GM18861 (cell line): ENCODE measurements around the gene RPA3.

Experiments
- ATAC-seq: cut with Tn5 transposase; IDR thresholded peaks from one replicate; pipeline ENCODE4 v1.9.1; 2021; ENCODE audit not compliant: unreplicated experiment

RPA3 gene

DNA sequence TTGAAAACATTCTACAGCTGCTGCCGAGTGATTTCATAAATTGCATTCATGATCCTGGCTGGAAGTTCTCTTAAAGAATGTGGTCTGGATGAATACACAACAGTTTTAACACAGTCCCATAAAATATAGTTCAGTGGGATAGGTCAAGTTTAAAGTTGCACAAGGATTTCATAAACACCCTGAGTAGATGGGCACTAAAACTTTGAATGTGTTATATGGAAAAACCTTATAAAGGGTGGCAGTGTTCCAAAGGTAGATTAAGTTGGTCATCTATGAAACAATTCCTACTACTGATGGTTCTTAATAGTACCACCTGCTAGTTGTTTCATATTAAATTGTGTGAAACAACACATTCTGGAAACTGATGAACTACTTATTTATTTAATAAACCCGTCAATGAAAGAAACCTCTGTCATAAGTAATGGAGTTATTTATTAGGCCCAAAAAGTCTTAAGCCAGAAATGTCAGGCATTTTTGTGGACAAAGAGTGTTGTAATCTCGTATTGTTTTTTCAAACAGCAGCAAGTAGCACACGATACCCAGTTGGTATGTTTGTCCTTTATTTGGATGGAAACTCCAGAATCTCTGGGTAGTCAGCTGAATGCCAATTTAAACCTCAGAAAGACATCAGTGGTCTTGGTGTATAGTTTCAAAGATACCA, 14.3 kb upstream of the RPA3 start:
- ATAC-seq, result no peak

DNA sequence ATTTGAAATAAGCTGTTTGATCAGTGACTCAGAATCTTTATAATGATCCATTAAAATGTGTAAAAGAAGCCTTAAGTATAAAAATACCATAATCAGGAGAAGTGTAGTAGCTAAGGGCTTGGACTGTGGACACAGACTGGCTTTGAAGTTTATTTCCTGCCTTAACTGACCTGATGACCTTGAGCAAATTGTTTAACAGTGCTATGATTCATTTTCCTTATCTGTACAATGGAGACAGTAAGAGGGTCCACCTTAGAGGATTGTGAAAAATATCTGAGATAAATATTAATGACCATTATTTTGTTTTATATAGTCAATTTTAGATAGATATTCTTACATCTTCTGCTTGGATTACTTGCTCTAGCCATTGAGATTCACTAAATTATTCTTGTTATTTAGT, 13.3 kb upstream of the RPA3 start:
- ATAC-seq, result no peak

DNA sequence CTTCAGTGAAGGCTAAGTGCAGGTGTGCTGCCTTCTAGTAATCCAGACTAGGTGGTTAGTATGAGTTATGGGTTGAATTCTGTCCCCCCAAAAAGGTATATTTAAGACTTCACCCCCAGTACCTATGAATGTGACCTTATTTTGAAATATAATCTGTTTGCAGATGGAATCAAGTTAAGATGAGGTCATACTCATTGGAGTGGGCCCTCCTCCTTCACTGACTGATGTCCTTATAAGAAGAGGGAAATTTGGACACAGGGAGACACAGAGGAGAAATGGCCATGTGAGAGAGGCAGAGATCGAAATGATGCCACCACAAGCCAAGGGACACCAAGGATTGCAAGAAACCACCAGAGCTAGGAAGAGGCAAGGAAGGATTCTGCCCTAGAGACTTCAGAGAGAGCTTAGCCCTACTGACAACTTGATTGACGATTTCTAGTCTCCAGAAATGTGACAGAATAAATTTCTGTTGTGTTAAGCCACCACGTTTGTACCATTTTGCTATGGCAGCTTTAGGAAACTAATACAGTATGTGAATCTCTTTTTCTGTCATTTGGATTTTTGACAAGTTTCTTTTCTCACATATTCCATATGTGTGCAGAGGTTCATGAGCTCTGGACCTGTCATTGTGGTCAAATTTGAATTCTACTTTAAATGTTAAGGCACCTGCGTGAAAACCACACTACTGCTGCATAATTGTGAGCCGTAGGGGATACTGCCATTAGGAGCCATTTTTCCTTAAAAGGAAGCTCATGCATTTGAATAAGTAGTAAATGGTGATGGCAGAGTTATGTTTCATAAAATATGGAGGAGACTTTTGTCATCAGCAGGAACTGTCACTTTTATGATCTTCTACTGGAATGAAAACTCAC, 2.6 kb upstream of the RPA3 start:
- ATAC-seq, result no peak

DNA sequence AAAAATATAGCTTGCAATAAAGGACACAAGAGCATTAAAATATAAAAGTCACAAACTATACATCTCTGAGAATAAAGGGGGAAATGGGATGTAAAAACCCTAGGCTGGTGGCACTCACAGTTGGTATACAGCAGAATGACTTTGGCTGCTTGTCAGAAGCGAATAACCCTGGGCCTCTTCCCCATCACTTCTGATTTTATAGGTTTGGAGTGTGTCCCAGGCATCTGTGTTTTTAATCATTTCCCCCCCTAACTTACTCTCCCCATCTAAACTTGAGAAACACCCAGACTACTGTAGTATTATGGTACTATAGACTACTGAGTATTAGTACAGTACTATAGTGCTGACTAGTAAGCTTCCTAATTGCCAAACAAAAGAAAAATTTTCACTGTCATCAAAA, 1.8 kb upstream of the RPA3 start:
- ATAC-seq, result no peak

- peak; percentile 97 for ATAC-seq
Observed at GRCh38 chr7:7719236-7719635, 829 bp upstream of the RPA3 start.

DNA sequence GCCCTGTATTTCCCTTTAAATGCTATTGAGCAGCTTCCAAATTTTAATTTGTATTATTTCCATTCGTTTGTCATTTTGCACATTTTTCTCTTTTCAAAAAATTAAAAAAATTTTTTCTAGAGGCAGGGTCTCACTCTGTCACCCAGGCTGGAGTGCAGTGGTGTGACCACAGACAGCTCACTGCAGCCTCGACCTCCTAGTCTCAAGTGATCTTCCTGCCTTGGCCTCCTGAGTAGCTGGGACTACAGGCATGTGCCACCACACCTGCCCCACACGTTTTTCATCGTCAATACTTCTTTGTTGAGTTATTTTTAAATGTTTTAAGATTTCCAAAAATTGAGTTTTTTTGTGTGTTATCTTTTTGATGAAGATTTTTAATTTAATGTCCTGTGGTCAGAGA, 4.7 kb downstream of the RPA3 start:
- no peak for ATAC-seq

DNA sequence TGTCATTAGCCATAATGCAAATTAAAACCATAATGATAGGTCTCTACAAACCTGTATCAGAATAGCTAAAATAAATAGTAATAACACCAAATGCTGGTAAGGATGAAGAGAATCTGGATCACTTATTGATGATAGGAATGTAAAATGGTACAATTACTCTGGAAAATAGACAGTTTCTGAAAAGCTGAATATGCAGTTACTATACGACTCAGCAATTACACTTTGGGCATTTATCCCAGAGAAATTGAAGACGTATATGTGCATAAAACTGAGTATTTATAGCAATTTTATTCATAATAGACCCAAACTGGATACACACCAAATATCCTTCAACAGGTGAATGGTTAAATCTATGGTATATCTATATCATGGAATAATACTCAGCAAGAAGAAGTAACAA, 7.9 kb downstream of the RPA3 start:
- ATAC-seq, result no peak

DNA sequence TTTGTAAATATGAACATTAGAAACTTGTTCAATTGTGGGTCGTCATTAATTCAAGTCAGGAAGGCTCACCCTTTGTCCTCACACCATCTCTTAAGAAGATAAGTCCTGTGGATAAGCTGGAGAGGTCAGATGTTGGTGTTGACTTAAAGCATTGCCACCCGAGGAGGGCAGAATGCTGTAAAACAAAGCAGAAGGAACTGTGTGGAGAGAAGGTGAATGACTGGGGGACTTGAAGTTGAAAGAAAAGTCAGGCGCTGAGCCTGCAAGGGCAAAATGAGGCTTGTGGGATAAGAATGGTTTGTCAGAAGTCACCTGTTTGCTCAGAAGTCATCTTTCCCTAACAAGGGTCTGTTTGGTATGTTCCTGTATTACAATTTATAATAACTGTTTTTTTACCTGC, 9.1 kb downstream of the RPA3 start:
- no peak for ATAC-seq

GRCh38 chr7:7707806-7708205, 10.6 kb downstream of the RPA3 start:
- no peak for ATAC-seq

- no peak for ATAC-seq
Observed at GRCh38 chr7:7707246-7707645, 11.2 kb downstream of the RPA3 start.

GRCh38 chr7:7706556-7707172, 11.7 kb downstream of the RPA3 start:
- peak; percentile 21 for ATAC-seq

DNA sequence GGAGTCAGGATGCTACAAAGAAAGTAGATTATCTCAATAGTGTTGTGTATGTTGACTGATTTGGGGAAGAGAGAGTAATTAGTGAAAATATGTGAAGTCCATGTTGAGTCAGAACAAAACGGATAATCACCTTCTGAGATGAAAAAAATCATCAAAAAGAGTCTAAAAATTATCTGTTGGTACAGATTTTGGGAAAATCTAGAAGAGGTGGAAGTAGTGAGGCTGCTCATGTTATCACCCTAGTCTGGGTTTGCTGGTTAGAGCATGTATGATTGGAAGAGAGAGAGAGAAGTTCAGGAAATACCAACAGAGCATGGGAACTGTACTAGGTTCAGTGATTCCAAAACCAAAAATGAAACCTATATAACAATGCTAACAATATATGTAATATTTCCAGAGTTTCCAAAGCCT, 12.3 kb downstream of the RPA3 start:
- ATAC-seq, result peak; percentile 63

DNA sequence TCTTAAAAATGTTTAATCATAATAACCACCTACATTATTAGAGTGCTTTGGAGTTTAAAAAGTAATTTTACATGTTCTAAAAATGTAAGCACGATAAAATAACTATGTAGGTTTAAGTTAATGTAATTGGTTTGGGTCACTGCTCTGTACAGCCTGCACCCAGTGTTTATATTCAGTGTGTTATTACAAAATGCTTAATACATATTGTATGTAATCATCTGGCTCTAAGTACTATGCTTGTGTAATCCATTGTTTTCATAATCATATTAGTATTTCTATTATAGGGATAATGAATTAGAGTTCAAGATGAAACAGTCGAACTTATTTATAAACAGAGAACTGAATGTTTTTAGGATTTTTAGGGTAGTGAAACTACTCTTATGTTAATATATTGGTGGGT, 13.1 kb downstream of the RPA3 start:
- ATAC-seq, result no peak

DNA sequence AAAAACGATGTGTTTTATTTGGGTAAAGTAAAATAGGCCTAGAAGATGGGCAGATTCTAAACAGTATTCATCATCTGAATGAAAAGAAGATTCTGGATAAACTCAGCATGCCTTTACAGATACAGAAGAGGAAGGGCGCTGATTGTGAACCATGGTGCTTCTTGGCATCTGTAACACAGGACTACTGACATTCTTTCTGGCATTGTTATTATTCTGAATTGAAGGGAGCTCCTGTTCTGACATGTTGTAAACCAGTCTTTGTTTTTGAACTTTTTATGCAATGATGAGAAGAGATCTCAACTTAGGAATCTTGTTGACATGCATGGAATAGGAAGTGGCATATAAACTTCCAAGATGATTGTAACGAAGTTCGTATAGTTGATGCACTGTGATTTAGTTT, 13.5 kb downstream of the RPA3 start:
- no peak for ATAC-seq

DNA sequence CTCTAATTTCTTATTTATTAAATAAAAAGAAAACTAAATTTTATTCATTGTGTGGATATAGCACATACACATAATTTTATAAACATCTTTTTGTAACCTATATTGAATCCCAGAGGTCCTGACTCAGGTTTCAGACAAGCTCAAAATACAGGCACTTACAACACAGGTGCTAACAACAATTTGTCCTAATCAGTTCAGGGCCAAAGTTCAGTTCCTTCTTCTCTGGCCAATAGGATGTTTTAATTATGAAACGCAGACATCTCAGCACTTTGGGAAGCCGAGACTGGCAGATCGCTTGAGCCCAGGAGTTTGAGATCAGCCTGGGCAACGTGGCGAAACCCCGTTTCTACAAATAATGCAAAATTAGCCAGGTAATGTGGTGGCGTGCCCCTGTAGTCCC, 15.0 kb downstream of the RPA3 start:
- no peak for ATAC-seq

DNA sequence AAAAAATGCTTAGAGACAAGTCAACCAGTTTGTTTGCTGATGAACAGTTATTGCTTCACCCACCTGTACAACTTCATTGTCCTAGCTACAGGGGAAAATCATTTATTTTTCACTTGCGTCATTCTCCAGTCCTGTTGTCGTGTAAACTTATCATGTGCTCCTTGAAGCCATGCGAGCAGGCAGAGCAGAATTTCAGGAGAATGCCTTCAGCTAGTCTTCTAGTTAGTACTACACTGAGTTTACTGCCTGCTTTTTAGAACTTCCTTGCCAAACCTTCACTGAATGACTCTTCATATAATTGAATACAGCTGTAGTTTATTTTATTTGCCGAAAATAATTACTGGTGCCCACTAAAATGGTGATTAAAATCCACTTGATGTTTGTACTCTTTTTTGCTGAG, 15.6 kb downstream of the RPA3 start:
- ATAC-seq, result no peak

- no peak for ATAC-seq
Observed at GRCh38 chr7:7701527-7701926, 16.9 kb downstream of the RPA3 start.

GRCh38 chr7:7699970-7700369, 18.4 kb downstream of the RPA3 start:
- no peak for ATAC-seq

GRCh38 chr7:7699380-7699779, 19.0 kb downstream of the RPA3 start:
- ATAC-seq, result no peak

DNA sequence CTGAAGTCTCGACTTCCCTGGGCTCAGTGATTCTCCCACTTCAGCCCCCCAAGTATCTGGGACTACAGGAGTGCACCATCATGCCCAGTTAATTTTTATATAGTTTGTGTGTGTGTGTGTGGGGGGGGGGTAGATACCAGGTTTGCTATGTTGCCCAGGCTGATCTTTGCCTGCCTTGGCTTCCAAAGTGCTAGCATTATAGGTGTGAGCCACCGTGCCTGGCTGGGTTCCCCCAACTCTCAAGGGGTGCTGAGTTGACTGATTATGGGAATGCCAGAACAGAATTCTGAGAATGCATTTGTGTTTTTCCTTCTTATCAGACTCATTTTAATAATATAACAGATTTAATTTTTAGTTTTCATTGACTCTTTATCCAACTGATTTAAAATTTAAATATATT, 19.5 kb downstream of the RPA3 start:
- no peak for ATAC-seq

DNA sequence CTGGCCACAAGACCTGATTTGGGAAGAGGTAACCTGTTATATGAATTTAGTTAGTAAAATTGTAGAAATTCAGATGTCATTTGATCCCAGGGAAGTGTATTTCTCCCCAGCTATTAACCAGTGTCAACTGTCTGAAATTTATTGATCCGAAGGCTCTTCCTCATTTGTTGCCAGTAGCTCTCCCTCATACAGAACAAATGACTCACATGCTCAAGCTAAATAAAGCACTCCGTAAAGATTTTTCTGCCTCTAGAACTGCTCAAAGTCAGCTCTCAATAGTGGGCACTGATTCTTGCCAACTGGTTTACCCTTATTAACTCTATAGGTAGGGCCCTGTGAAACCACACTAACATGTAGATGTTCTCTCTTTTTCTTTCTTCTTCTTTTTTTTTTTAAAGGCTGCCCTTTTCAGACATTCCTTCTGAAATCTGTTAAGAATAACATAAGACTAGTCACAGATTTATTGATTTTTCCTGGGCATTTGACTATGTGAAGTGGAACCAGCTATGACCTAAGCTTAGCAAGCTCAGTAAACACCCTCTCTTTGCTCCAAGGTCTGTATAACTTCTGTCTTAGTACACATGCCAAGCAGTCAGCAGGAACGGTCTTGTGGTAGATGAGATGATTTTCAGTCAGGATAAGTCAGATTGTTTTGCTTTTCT, 21.8 kb downstream of the RPA3 start:
- no peak for ATAC-seq
